ENCODE measurements around the gene POC1B.
A peak's percentile ranks its signal among the peaks of the same experiment; 100 is the strongest.

POC1B gene

GRCh38 chr12:89372584-89373370, 153.1 kb downstream of the POC1B start:
- TF ChIP-seq, protein P1, sequence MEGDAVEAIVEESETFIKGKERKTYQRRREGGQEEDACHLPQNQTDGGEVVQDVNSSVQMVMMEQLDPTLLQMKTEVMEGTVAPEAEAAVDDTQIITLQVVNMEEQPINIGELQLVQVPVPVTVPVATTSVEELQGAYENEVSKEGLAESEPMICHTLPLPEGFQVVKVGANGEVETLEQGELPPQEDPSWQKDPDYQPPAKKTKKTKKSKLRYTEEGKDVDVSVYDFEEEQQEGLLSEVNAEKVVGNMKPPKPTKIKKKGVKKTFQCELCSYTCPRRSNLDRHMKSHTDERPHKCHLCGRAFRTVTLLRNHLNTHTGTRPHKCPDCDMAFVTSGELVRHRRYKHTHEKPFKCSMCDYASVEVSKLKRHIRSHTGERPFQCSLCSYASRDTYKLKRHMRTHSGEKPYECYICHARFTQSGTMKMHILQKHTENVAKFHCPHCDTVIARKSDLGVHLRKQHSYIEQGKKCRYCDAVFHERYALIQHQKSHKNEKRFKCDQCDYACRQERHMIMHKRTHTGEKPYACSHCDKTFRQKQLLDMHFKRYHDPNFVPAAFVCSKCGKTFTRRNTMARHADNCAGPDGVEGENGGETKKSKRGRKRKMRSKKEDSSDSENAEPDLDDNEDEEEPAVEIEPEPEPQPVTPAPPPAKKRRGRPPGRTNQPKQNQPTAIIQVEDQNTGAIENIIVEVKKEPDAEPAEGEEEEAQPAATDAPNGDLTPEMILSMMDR (IDR thresholded peaks at IDR 0.05; ENCODE audit: low read depth, low read length) = no peak
- TF ChIP-seq, protein P2, sequence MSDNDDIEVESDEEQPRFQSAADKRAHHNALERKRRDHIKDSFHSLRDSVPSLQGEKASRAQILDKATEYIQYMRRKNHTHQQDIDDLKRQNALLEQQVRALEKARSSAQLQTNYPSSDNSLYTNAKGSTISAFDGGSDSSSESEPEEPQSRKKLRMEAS (IDR thresholded peaks at IDR 0.05; ENCODE audit: low read depth, low read length) = no peak
- no peak for TF ChIP-seq MYC (IDR thresholded peaks at IDR 0.05; ENCODE audit: low read depth, low read length)
- TF ChIP-seq POLR2A (IDR thresholded peaks at IDR 0.05; ENCODE audit: extremely low read depth, insufficient read length) = no peak
- H3K4me3 ChIP-seq (ENCODE audit: low read depth, low read length) = no peak overlapping the region
- DNase-seq (ENCODE audit: low read depth) = no peak

DNA sequence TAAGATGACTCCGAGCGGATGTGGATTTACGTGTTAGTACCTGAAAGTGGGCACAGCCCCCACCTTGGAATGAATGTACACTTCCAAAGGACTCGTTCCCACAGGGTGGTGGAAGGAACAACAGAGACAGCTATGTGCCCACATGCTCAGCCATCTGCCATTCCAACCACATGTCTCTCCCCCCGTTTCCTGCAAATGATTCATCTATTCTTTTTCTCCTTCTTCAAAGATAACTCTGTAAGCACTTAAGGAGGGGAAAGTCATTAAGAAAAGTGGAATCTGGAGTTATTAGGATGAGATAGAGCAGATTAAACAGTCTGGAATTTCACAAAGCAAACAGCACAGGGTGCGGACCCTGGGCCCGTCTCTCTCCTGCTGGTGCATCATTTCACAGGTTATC, 155.0 kb downstream of the POC1B start:
- TF ChIP-seq, protein P1 (IDR thresholded peaks at IDR 0.05; ENCODE audit: low read depth, low read length) = no peak
- TF ChIP-seq, protein P2 (IDR thresholded peaks at IDR 0.05; ENCODE audit: low read depth, low read length) = peak; percentile 79
- no peak for TF ChIP-seq POLR2A (IDR thresholded peaks at IDR 0.05; ENCODE audit: extremely low read depth, insufficient read length)
- TF ChIP-seq MYC (IDR thresholded peaks at IDR 0.05; ENCODE audit: low read depth, low read length) = peak; percentile 58
- DNase-seq (ENCODE audit: low read depth) = peak; percentile 82
- H3K4me3 ChIP-seq (ENCODE audit: low read depth, low read length) = no peak overlapping the region

GRCh38 chr12:89370421-89370831, 155.4 kb downstream of the POC1B start:
- no peak overlapping the region for H3K4me3 ChIP-seq (ENCODE audit: low read depth, low read length)
- DNase-seq (ENCODE audit: low read depth) = peak; percentile 75
- TF ChIP-seq MYC (IDR thresholded peaks at IDR 0.05; ENCODE audit: low read depth, low read length) (no peak), POLR2A (IDR thresholded peaks at IDR 0.05; ENCODE audit: extremely low read depth, insufficient read length) (no peak)
- TF ChIP-seq, protein P2 (IDR thresholded peaks at IDR 0.05; ENCODE audit: low read depth, low read length) = no peak
- TF ChIP-seq, protein P1 (IDR thresholded peaks at IDR 0.05; ENCODE audit: low read depth, low read length) = no peak

All from NB4 (cell line).